Activated CD4-positive, alpha-beta T cell treated with anti-CD3 and anti-CD28 coated beads, Interleukin-2, amount 50 U/mL, for 48 hours (primary cell): Measurements from ENCODE around the gene NSD2.

Experiments
- DNase-seq, 2 experiments: peaks; one replicate each; pipeline ENCODE4 v3.0.0-alpha.2; 2020

NSD2 gene

DNA sequence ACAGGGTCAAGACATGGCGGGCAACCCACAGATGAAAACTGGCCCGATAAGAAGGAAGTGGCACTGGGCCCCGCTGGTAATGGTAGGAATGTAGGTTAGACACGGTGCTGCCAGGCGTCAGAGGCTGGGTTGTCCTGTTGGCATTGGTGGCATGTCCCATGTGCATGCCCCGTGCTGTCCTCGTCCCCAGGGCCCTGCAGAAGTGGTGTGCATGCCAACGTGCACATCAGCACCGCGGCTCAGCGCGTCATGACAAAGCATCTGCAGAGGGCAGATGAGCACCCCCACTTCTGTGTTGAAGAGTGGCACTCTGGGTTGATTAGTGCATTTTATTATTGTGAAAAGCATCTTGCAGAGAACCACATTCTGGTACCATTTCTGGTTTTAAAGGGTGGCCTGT lies 102.0 kb downstream of the NSD2 start:
- no peak for DNase-seq

DNA sequence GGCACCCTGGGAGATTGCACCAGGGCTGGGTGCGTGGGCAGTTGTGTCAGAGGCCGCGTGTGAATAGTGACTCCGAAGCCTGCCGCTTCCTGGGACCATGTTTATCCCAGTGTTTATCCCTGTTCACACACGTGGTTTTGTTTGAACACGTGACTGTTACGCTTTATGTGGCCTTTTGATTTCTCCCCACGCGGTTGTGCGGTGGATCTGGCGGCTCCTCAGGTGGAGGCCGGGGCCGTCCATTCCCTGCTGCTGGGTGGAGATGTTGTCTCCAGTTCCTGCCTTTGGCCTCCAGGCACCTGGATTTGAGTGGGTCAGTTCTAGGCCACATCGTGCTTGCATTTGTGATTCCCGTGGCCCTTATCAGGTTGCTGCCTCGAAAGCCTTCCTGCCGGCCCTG lies 102.5 kb downstream of the NSD2 start:
- DNase-seq = no peak

DNA sequence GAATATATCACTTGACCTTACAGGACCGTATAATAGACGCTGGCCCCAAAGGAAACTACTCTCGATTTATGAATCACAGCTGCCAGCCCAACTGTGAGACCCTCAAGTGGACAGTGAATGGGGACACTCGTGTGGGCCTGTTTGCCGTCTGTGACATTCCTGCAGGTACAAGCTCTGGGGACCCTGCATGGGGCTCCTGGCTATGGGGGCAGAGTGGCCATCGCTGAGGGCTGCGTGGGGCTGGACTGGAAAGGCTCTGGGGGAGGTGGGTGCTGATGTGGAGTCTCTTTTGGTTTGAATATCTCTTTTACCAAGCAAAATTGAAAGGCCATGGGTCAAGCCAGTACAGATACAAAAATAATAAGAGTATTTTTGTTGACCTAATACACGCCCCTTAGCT lies 103.6 kb downstream of the NSD2 start:
- no peak for DNase-seq

DNA sequence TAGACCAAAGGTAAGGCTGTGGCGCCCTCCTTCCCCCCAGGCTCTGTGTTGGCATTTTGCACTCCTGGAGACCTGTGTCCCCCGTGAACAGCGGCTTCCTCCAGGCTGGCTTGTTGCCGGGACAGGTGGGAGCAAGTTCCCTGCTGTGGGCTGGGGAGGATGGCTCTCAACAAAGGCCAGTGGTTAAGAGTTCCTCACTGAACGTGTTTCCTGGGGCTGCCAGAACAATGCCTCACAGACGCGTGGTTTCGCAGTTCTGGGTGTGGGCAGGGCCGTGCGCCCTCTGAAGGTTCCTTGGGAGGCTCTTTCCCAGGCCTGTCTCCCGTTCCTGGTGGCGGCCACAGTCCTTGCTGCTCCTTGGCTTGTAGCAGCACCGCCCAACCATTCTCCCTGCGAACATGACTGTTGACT lies 104.2 kb downstream of the NSD2 start:
- no peak for DNase-seq

DNA sequence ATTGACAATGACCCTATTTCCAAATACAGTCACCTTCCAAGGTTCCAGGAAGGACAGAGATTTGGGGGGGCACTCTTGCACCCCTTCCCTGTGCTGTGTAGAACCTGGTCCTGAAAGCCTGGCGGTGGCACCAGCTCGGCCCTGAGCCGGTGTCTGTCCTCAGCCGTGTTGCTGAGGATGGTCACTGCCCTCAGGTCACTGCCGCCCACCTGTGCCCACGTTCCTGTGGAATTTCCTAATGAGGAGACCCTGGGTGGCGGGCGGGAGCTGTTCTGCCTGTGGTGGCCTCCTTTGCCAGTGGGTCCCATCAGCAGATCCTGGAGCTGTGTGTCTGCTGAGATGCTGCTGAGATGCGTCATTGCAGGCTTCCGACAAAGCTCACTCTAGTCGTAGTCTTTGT lies 104.7 kb downstream of the NSD2 start:
- no peak for DNase-seq

DNA sequence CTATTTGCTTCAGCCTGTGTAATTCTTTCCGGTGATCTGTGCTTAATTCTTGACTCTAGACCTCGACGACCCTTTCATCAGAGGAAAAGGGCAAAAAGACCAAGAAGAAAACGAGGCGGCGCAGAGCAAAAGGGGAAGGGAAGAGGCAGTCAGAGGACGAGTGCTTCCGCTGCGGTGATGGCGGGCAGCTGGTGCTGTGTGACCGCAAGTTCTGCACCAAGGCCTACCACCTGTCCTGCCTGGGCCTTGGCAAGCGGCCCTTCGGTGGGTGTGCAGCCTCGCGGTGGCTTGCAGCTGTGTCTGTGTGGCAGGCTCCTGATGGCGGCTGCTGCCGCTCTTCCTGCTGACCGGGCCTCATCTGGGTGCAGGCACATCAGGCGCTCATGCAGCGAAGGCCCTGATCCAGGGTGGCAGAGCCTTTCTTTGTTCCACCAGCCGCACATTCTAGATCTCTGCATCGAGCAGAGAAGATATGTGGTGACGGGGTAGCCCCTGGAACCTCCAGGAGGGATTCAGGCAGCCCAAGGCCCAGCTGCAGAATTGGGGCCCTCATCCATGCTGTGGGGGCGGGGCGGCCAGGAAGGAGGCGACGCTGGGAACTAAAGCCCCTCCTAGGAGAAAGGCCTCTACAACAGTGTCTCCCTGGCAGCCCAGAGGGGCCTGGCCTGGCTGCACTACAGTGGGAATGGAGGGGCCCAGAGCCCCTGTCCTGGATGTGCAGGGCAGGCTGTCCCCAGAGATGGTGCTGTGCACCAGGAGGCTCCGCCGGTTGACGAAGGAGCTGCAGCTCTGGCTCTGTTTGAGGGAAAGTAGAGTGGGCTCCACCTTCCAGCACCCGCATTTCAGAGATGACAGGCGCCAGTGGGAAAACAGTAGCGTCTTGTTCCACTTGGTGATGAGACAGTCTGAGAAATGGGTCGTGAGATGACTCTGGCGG lies 105.5 kb downstream of the NSD2 start:
- DNase-seq = no peak

DNA sequence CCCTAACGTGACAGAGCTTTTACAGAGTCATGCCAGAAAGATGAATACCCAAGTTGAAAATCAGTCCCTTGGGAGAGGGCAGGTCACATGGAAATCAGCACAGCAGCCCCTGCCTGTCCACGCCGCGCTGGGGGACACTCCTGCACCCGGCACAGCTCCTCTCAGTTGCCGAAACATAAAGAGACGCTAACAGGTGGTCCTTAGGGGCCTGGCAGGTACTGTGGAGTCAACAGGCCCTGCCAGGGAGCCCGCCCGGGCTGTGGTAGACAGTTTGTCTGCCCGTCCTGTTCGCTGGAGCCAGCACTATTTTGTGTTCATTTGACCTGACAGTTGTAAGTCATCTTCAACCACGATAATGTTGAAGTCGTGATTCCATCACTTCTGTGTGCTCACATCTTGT lies 107.0 kb downstream of the NSD2 start:
- DNase-seq = no peak

DNA sequence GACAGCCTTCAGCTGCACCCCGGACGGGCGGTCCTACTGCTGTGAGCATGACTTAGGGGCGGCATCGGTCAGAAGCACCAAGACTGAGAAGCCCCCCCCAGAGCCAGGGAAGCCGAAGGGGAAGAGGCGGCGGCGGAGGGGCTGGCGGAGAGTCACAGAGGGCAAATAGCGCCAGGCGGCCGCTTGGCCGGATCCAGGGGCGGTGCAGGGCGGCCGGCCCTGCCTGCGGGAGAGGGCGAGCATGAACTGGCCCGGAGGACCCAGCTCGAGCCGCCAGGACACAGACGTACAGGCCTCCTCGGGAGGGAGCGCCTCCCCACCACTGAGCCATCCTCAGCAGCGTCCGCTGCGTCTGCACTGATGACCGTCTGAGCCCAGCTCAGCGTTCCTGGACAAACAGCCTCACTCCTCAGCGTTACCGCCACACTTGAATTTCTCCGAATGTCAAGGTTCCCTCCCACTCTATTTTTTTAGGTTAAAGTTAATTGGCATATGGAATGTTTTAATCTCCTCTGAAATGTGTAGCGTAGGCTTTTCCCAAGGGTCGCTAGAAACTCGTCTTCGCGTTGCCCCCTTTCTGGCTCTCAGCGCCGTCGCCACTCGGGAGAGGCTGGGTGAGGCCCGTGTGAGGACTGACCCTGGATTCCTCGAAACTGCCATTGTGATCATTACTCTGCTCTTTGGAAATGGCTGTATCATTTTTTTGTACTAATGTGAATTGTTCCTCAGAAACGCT lies 107.7 kb downstream of the NSD2 start:
- DNase-seq = no peak

DNA sequence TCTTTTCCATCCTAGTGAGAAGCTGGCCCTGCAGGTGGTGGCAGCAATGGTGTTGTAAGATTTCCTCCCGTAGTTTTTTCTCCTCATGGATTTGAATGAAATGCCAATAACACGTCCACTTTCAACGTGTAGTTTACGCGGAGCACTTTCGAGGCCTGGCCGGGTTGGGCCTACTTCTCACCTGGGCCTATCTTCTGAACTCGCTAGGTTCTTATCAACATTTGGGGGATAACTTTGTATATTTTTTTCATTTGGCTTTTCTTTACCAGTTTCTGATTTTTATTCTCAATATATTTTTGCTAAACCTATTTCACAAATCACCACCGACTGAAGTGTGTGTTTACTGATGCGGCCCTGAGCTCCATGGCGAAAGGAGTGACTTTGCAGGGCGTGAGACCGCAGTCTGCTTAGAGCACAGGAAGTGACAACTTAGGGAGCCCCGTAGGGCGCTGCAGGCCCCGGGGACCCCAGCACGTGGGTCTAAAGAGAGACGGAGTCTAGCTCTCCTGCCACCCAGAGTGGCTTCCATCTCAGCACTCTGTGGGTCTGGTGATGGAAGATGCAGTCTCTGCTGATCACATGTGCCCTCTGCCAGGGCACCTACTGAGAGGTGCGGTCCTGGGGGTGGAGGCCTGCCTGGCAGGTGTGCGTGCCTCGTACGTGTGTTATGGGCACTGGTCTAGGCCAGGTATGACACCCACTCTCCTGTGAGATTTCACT lies 108.4 kb downstream of the NSD2 start:
- DNase-seq = no peak

DNA sequence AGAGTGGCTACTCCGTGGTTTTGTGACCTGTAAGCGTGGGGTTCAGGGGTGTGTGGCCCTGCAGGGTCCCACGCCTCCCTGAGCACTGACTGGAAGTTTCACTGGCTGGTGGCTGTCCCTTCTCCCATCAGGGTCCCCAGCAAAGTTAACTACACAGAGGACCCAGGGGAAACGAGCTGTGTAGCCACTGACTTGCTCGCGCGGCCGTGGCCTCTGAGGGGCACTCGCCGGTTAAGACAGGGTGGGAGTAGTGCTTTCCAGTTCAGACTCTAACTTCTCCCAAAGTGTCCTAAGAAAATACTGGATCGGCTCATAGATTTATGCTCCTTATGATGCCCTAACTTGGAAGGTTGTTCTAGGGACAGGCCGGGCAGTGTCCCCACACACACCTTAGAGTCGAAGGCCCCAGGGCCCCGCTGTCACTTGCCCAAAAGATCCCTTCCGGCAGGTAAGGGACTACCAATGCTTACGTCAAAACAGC lies 109.4 kb downstream of the NSD2 start:
- no peak for DNase-seq

DNA sequence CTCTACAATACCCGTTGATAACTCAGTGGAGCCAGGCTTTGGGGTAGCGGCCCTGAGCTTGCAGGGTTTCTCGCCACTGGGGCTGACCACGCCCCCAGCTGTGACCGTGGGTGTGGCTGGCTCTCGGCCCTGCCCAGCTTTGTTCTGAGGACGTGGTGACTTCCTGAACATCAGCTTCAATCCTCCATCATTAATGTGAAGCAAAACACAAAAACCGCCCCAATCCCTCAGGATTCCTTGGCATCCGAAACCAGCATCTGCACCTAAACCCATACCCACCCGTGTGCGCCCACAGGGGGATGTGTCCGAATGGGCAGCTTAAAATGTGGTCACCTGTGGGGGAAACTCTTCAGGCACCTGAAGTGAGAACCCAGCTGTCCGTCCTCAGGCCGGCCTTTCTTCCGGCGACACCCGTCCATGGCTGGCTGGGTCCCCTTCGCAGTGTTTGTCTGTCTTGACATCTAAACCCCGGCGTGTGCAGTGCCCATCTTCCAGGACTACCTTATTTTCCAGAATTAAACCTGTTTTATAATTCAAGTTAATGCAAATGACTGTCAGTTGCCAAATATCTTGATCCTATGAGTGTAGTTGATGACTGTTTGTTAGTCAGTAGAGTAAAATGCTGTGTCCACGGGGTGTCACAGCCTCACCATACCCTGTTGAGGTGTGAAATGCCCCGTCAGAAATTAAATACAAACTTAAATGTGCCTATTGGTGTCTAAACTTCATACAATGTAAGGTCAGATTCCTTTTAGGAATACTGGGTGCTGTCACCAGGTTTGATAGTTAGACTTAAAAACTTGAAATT lies 110.3 kb downstream of the NSD2 start:
- DNase-seq = peak; percentile 19 to 28

DNA sequence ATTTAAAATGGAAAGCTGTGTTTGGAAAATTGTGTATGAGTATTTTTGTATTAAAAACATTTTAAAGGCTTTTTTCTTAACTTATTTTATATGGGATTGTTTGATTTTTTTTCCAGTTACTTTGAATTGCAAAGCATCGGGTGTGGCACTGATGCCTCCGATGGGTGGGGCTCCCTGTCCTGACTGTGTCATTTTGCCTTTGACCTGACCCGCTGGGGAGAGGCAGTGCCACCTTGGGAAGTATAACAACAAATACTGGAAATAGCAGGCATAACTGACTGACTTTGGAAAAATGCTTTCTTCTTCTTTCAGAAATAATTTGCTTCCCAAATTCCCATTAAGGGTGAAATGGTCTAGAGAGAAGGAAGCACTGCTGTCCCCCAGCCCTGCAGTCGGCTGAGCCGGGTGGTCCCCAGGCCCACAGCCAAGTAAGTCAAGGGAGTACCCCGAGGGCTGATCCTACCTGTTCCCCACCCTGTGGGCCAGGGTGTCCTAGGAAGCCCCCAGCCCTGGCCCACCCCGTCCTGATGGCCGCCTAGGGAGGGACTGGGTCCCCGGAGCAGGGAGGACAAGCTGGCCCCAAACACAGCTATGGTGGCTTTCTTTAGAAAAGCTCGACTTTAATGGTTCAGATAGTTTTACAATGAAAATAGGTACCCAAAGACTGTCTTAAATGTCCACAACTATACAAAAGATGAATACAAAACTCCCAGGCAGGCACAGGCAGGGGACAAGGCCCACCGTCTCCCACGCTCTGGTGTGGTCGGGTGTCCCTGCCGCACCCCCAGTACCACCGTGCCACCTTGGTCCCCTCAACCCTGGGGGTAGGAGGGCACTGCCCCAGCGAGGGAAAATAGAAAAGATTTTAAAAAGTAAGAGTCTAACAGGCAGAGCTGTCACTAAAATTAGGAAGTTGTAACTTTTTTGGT lies 111.2 kb downstream of the NSD2 start:
- no peak for DNase-seq

DNA sequence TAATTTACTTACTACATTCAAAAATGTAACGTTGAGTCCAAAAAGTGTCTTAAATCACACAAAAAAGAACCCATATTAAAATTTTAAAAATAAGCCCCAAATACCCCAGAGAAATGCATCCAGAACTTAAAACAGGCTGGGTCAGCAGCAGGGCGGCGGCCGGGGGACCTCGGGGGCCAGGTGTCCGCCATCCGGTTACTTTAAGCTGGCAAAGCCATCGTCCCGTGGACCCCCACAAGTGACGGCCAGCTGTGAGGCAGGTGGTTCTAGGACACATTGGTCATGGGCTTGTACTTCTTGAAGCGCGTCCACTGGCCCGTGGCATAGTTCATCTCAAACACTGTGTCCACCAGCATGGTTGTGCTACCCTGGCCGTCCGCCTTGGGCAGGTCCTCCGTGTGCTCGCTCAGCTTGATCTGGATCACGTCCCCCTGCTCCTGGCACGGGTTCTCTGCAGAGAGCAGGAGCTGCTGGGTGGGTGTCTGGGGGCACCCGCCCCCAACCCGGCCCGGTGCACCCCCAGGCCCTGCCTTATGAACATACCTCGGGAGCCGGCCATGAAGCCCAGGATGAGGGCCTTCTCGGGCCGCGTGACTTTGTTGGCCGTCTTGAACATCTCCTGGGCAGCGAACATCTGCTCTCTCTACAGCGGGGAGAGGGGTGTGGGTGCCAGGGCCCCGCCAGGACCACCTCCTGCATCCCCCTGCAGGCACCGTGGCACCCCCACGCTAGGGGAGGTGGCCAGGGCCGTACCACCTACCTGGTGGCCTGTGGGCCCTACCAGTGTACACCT lies 112.1 kb downstream of the NSD2 start:
- no peak for DNase-seq

DNA sequence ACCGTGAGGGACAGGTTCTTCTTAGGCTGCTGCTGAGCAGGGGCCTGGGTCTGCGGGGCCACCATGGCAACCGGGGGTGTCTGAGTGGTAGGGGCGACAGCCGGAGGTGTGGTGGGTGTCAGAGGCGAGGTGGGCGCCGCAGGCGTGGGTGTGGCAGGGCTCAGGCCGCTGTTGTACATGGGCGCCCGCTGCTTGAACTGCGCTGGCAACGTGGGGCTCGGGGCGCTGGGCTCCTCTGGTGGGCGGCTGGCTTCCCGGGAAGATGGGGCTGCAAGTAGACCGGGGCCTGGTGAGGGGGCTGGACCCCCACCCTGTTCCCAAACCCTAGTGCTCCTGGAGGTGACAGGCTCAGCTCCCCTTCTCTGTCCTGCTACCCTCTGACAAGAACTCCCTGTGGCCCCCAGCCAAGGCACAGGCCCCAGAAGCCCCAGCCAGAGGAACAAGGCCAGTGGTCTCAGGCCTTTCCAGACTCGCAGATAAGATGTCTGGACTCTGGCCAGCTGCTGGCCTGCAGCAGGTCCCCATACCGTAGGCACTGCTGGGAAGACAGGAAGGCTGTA lies 112.7 kb downstream of the NSD2 start:
- DNase-seq = no peak

DNA sequence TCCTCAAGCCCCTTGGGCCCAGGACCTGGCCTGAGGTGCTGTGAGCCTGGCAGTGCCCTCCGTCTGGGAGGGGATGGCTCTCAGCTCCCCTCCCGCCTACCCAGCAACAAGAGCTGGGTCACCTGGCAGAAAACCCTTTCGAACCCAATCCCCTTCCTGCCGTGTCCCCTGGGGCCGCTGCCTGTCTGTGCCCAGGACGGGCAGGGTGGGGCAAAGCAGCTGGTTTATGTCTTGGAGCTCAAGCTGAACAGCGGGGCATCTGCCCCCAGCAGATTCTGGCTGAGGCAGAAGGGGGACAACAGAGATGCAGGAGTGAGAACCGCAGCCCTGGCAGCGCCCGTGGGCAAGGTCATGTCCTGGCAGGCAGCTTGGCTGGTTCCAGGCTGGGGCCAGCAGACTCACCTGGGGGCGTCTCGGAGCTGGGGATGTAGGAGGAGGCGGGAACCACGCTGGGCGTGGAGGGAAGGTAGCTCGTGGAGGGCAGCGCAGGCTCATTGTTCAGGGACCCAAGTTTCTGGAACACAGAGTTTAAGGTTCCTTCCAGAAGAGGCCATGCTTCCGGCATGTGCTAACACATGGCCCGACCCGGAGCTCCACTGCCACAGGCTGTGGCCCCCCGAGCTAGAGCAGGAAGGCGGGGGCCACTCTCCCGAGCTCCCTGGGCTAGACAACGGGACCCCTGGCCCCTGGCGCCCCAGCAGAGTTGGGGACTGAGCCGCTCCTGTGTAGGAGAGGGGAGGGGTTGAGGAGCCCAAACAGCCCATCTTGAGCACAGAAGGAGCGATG lies 113.4 kb downstream of the NSD2 start:
- DNase-seq = no peak

DNA sequence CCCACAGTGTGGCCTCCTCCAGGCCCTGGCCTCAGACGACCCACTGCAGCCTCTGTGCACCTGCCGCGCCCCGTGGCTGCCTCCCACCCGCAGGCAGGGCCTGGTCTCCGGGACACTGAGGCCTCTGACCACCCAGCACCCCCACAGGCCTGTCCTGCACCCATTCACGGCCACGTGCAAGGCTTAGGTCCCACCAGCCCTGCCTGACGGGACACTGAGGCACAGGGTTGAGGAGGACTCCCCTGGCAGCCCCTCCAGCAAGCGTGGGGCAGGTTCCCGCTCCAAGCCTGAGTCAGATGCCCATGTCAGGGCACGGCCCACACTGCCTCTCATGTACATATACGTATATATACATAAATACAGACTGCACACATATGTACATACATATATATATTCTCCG lies 114.1 kb downstream of the NSD2 start:
- no peak for DNase-seq

DNA sequence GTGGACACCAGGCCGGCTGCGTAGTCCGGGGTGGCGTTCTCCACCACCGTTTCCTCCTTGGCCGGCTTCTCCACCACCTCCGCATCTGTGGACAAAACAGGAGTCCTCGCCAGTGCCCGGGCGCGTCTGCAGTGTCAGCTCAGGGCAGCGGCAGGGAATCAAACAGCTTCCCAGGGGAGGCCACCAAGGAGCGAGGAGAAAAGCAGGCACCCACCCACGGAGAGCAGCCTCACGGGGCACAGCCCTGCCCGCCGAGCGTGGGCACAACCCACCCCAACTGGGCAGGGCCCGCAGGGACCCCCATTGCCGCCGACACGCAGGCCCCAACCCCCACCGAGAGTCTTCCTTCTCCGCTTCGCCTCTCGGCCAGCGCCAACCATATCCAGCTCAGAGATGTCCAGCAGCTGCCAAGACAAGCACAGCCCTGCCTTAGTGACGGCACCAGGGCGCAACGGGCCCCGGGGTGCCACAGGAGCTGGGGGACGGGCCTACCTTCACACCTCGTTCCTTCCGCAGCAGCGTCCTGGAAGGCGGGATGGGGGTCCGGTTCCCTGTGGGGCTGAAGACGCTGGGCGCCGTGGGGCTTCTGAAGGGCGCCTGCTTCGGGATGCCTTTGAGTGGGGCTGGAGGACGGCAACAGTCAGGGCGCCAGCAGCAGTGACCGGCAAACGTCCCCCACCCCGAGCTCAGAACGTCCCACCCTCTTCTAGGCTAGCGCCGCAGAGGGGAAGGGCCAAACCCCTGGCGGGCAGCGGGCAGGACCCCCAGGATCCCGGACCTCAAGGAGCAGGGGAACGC lies 114.8 kb downstream of the NSD2 start:
- DNase-seq = no peak

DNA sequence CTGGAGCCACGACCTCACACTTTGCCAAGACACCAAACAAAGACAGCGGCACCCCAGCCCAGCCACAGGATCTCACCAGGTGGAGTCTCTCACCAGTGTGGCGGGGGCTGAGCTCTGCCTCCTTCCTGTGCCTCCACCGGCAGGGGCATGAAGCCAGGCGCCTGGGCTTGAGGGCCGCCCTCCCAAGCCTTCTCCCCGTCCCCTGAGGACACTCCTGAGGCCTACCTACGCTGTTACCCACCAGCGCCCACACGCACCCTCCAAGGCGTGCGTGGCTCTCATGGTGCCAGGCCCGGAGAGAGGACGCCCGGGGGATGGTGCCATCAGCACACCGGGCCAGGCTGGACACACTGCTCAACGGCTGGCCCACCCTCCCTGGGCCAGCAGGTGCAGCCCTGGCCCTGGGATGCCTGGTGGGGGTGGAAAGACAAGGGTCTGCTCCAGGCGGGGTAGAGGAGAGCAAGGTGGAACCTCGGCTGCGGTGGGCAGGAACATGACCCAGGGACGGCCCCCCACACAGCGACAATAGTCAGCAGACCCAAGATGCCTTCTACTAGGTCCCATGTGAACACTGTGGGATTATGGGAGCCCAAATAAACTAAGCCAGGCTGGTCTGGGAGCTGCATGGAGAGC lies 115.5 kb downstream of the NSD2 start:
- DNase-seq = no peak
